NCI-H526 (cell line): ENCODE measurements around the gene SCFD2.
"Not testable (repeated sequence)": the region's sequence is repeated elsewhere in the genome, so short reads cannot be mapped to it uniquely, and the experiment has no call there.

Source experiments
- DNase-seq, 2 experiments: peaks; one replicate each; lab custom pipeline; 2025; lab: John Stamatoyannopoulos, UW

Gene SCFD2

GRCh38 chr4:53050361-53050774 lies 315.5 kb downstream of the SCFD2 start:
- DNase-seq: no peak

- no peak for DNase-seq
Measured at GRCh38 chr4:53049528-53049927, 316.3 kb downstream of the SCFD2 start.

DNA sequence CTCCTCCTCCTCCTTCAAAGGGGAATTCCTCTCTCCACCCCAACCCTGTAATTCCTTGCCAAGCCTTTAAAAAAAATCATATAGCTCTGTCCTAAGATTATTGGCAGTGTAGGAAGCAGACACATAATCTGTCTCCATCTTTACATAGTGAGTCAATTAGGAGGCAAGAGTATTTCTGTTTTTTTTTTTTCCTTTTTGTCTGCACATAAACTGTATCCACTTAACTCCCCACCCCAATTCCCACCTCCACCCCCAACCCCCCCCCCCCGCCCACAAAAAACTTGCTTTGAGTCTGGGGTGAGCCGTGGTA lies 321.3 kb downstream of the SCFD2 start:
- DNase-seq: no peak

- DNase-seq: no peak
Measured at GRCh38 chr4:53043891-53044650, 321.8 kb downstream of the SCFD2 start.

- no peak for DNase-seq
Measured at GRCh38 chr4:53043055-53043454, 322.8 kb downstream of the SCFD2 start.

DNA sequence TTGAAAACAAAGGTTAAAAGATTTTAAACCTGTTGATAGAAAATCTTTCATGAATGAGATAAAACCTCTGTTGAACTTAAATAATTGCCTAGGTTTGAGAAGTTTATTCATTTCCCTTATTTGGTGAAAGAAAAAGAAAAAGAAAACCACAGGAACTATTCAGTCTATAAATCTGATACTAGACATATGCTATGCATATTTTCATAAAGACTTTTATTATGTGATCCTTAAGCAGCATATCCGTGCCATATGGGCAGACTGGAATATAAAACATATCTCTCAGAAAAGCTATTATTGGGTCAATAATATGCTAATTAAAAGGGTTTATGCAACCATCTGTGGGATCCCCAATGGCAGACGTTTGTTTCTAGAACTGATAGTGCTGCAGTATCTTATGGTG lies 325.0 kb downstream of the SCFD2 start:
- no peak for DNase-seq

DNA sequence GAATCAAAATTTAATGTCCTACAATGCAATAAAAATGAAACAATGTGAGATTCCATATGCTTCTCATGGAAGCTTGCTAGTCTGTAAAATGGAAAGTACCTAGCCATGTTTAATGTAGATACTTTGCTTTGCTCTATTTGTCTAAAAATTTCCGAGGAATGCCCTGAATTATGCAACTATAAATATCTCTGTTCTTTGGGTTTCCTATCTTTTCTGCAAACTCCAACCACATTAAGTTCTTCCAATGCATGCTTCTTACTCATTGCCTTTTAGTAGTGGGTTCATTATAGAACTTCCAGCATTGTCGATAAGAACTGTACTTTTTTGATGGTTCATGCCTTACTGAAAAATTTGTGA lies 325.4 kb downstream of the SCFD2 start:
- DNase-seq: no peak

DNA sequence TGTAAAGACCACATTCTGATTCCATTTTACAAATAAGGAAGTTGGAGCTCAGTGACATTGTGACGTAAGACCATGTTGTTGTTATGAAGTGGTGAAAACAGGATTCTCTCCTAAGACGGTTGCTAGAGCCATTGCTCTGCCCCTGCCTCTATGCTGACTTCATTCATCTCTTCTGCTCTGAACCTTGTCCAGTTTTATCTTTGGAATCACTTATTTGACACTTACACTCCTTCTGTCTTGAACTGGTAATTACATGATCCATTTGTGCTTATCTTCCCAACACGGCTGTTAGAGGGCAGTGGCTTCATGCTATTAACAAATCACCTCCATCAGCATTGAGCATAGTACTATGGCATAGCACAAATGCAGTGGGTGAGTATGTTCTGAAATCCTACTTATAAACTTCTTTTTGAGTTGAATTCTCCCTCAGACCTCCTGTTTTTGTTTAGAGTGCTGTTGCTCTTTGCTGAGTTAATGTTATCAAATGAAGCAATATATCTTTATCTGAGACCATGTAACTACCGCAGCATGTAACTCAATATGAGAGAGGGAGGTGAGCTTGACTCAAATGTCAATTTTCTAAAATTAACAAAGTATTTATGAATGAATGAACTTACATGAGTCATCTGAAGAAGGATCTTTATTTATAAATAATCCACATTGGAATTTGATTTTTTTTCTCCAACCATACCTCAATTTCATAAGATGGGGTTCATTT lies 326.0 kb downstream of the SCFD2 start:
- no peak for DNase-seq

DNA sequence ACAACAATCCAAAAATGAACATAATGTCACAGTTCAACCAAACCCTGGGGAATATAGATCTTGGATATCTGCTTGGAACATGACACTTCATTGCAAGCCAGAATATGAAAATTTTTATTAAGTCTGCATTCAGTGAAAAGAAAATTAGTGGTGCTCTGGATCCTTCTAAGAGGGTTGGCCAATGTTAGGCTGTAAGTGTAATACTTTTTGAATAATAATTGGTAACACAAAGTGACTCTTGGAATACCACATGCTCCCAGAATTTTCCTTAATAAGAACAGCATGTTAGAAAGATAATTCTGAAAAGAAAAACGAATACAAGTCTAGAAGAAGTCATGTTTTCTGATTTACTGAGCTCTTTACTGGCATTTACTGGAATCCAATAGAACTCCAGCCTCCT lies 328.0 kb downstream of the SCFD2 start:
- no peak for DNase-seq

DNA sequence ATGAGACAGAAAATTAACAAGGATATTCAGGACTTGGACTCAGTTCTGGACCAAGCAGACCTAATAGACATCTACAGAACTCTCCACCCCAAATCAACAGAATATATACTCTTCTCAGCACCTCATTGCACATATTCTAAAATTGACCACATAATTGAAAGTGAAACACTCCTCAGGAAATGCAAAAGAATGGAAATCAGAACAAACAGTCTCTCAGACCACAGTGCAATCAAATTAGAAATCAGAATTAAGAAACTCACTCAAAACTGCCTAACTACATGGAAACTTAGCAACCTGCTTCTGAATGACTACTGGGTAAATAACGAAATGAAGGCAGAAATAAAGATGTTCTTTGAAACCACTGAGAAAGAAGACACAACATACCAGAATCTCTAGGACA lies 333.0 kb downstream of the SCFD2 start:
- not testable (repeated sequence) for DNase-seq

DNA sequence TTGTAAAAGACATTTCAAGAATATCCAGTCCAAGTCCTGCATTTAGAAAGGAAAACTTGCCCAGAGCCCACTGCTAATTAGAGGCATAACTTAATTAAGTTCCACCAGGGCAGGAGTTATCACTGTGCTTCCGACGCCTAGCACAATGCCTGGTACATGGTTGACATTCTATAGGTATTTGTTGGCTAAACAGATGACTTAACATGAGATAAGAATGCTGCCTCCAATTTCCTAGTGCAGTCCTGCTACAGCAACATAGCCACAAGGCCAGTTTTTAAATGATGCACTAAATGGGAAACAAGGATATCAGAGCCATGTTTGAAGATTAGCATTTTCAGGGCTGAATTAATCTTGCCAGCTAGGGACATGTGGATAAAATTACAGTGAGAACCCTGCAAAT lies 339.6 kb downstream of the SCFD2 start:
- no peak for DNase-seq

DNA sequence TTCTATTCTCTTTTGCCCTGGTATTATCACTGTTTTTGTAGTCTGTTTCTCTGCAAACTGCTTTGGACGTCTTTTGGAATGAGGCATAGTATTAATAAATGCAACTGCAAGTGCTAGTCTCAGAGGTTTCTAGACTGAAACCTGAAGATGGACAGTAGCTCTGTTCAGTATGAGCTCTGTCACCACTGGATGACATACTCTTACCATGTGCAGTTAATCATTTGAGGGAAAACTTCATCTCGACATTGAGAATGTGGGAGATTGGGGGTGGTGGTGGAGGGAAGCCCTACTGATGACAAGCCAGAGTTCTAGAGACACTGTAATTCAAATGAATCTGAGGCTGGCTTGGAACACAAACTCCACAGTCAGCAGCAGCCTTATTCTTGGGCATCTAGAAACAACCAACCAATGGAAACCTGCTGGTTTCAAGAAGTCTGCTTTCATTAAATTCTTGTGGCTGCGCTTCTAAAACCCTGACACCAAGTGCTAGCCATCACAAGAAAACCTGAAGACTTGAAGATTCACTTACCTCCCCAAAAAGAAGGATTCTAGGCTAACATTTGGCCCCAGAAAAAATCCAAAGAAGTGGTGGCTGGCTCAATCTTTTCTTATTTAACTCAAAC lies 342.1 kb downstream of the SCFD2 start:
- no peak for DNase-seq

DNA sequence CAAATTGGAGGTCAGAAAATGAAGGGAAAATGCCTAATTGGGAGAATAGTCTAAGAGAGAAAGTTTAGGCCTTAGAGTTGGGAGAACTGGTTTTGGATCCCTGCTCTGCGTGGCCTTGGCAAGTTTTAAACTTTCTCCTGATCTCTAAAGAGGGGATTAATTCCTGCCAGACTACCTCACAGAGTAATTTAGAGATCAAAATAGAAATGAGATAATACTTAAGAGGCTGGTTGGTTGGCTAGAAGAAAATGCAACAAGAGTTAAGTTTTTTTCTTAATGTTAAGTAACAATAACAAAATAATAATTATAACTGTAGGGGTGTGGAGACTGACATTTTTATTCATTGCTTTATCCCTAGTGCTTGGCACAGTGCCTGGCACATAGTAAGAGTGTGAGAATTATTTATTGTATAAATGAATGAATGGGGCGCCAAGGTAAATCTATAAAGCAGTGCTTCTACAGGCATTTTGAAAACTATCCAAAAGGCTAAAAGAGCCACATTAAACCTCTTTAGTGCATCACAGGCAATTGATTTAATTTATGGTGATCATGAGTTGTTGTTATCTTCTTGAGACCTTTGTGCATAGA lies 343.3 kb downstream of the SCFD2 start:
- no peak for DNase-seq

- no peak for DNase-seq
Measured at GRCh38 chr4:53021754-53022512, 343.9 kb downstream of the SCFD2 start.

DNA sequence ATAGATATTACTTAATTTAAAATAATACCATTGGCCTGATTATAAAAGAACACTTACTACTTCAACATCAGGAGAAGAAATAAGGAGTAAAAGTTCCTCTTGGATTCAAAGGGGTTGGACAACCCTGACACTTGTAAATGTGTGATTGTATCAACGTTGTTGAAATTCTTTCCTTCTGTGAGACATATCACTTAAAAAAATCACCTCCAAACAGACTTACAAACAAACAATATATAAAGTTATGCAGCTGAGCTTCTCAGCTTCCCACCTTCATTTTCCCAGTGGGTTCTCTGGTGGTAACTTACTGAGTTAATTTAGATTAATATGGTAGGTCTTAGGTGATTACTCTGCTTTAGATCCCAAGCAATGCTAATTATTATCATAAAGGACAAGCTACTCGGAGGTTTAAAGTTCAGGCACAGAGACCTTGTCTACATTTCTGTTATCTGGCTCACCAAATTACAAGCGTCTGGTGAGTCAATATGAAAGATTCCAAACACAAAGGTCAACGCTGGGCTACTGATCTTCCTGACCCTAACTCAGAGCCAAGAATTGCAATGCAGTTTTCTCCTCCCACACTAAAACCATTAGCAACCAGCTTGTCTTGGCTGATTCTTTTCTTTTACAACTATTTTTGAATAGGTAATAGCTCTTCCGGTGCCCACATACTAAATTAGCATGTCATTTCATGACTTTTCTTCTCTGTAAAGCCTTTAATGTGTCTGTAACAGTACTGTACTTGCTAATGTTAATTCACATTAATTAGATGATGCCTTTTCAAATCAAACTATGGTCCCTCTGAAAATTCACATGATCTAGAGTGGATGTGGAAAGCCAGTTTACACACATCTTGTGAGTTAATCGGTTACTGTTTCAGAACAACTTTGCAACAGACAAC lies 346.1 kb downstream of the SCFD2 start:
- no peak for DNase-seq

DNA sequence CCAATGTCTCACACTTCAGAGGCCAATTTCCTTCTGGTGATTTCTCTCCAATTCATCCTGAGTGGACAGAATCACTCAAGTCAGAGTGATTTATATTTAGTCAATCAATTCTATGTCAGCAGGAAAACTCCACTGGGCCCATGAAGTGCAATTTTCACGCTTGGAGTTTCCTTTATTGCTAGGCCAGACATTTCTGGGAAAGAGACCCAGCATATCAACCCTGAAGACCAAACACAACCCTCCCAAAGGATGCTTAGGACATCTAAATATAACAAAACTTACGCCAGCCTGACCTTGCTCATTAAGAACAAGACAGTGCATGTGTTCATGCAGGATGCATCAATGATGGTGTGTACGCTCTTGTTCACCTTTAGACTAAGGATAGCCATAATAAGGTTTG lies 347.4 kb downstream of the SCFD2 start:
- DNase-seq: no peak

GRCh38 chr4:53016099-53016820 lies 349.6 kb downstream of the SCFD2 start:
- no peak for DNase-seq

GRCh38 chr4:53015681-53016080 lies 350.2 kb downstream of the SCFD2 start:
- peak; percentile 10 to 72 for DNase-seq

- DNase-seq: no peak
Measured at GRCh38 chr4:53014881-53015280, 351.0 kb downstream of the SCFD2 start.
